Testis (tissue), 2 donors: Measurements from ENCODE around the gene FGF4.

Experiments
- POLR2A ChIP-seq: fragments of 450-650 bp; IDR thresholded peaks from one replicate; pipeline ENCODE4 v1.6.1; 2017; ENCODE audit warnings: antibody characterized with exemption, mild to moderate bottlenecking, moderate library complexity
- TF ChIP-seq, protein P1 (sequence below), 3 experiments: fragments of 450-650 bp in 2 of 3; fragments of 200-600 bp in 1 of 3; sonication (generic) in 1 of 3; IDR thresholded peaks; one replicate each; pipeline ENCODE4 v1.5.1; 2016 to 2019; ENCODE audit warnings: antibody characterized with exemption in 3 of 3, mild to moderate bottlenecking in 2 of 3, moderate library complexity in 1 of 3

DNA sequence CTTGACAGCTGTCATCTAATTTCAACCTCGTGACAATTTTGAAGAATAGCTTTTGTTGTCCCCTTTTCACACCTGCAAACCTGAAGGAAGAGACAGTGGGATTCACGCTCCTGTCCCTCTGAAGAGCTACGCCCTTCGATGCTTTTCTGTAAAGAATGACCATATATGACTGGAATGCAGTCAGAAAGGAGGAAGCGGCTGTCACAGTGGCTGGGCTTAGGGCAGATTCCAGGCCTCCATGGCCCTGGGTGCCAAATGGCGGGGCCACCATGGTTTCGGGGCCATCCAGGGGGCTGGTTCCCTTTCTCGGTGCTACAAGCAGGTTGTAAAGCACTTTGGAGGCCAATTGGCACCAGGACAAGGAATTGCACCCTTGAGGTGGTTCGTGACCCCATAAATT, 49.1 kb downstream of the FGF4 start:
- TF ChIP-seq, protein P1, sequence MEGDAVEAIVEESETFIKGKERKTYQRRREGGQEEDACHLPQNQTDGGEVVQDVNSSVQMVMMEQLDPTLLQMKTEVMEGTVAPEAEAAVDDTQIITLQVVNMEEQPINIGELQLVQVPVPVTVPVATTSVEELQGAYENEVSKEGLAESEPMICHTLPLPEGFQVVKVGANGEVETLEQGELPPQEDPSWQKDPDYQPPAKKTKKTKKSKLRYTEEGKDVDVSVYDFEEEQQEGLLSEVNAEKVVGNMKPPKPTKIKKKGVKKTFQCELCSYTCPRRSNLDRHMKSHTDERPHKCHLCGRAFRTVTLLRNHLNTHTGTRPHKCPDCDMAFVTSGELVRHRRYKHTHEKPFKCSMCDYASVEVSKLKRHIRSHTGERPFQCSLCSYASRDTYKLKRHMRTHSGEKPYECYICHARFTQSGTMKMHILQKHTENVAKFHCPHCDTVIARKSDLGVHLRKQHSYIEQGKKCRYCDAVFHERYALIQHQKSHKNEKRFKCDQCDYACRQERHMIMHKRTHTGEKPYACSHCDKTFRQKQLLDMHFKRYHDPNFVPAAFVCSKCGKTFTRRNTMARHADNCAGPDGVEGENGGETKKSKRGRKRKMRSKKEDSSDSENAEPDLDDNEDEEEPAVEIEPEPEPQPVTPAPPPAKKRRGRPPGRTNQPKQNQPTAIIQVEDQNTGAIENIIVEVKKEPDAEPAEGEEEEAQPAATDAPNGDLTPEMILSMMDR (IDR thresholded peaks at IDR 0.05) = no peak
- no peak for TF ChIP-seq POLR2A
